Fibroblast of peridontal ligament (primary cell): ENCODE measurements around the gene CCDC102B.
A peak's percentile ranks its signal among the peaks of the same experiment; 100 is the strongest.
"Not testable (repeated sequence)": the region's sequence is repeated elsewhere in the genome, so short reads cannot be mapped to it uniquely, and the experiment has no call there.

Experiments used
- DNase-seq: peaks from one replicate; pipeline ENCODE4 v3.0.0-alpha.2; 2010; ENCODE audit errors: extremely low read depth

CCDC102B gene

DNA sequence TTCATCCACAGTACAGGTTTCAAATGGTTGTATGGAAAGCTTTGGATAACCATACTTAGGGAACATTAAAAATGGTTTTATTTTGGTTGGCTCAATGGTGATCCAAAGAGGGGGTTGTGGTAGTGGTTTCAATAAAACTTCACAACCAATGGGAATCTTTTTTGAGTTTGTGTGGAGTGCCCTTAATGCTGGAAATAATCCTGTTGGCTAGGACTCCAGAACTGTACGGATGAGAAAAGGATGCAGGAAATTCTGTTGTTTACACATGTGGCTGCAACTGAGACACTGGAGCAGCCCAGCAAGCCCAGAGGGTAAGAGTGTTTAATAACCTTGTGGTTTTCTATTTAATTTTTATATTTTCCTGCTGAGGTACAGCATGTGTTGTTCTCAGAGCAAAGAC is at the start of gene CCDC102B:
Gene CCDC102B, plus strand, starts transcription at position 210 of the 400 bp plus-strand sequence. CDS start 38,684 bp downstream, outside the sequence.
- DNase-seq, result peak; percentile 97

DNA sequence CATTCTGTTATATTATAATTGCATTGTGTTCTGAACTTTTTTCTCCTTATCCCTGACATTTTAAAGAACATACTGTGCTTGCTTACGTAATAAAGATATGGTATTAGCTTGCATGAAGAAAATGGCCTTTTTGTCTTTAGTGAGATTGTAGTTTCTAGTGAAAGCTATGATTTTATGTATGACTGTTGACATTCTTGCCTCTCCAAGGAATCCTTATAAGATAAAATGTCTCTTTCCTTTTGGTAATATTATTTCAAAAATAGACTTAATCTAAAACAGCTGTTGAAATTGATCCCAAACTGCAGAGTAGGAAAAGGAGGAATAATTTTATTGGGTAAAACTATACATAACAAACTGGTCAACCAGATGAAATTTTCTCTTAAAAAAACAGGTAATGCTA is 40.8 kb upstream of the CCDC102B start:
- DNase-seq, result peak; percentile 81

DNA sequence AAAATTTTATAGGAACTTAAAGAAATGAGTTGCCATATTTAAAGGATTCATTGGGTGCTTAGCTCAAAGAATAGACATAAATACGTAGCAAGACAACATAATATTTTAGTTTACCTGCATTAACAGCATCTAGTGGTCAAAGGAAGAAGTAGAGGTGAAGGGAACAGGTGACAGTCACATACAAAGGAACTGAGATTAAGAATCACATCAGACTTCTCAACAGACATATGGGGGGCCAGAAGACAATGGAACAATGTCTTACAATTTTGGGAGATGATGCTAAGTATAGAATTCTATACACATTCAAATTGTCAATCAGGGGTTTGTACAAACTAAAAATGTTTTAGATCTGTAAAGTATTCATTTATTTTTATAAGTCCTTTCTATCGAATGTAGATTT is 38.6 kb upstream of the CCDC102B start:
- DNase-seq, result no peak

DNA sequence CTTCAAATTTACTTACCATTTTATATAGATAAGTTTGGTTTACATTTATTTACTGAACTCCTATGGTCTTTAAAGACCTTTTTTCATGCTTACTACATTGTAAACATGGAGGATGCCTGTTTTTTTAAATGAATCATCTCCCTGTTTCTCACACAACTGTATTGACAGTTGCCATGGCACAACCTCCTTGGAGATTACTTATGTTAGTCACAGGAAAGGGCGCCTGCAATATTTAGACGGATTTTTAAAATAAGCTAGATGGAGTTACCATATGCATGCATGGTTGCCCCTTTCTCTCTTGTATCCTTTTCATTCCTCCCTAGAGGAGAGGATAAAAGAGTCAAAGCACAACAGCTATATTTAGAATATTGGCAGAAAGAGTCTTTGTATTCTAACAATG is 34.8 kb upstream of the CCDC102B start:
- peak; percentile 62 for DNase-seq

DNA sequence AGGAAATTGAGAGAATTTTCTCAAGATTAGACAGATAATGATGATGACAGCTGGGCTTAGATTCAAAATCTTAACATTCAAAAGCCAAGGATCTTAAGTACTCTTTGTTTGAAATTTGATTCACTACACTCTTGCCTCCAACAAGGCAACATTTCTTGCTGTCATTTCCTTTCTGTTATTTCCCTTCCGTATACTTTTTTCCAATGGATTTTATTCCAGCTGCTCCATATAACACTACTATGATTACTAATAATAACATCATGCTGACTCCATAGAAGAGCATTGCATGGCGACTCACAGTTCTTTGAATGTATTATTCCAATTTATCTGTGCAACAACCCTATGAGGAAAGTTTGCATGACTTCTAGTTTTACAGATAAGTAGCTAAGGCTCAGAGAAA is 33.9 kb upstream of the CCDC102B start:
- peak; percentile 52 for DNase-seq

DNA sequence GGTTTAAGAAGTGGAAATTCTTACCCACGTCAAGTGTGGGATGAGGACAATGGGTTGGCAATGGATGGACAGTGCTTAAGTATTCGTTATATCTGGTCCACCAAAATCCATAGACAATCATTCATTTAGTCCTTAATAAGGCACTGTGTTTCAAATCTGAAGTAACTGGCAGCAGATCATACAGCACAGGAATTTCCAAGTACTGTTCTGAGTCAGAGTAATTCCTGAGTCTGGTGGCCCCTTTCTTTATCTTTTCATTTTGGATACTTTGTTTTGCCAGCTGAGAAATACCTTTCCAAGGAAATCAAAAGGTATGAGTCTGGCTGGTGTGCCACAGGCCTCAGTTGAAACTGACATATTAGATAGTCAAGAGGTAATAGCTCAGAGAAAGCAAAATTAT is 31.4 kb upstream of the CCDC102B start:
- no peak for DNase-seq

DNA sequence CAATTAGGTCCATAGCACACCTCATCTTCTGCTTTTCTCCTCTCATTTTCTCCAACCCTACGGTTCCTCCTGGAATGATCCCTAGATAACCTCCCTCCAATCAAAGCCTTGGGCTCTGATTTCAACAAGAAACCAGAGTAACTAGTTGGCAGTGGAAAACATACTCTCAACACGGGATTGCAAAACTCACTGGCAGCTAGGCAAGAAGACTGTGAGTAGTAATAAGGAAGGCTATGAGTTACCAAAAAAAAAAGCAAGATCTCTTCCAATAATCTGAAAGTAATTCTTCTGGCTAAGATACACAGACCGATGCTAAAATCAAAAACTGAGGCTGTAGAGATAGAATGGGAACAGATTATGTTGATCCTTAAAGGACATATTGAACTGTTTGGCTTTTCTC is 28.4 kb upstream of the CCDC102B start:
- peak; percentile 96 for DNase-seq

DNA sequence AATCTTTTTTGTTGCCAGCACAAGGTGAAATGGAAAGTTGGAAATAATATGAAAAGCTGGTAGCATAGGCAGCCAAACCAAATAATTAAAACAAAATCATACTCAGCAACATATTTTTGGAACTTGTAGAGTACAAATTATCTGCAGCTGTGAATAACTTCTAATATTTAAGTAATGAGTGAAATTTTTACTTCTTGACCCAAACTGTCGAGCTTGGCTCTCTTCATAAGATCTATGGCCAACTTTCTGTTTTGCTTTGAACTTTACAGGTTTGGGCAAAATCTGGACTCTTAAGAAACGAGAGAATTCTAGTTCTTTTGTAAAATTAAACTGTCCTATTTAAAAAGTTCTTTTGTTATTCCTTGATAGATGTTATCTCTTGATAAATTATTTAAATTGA is 25.6 kb upstream of the CCDC102B start:
- DNase-seq, result no peak

DNA sequence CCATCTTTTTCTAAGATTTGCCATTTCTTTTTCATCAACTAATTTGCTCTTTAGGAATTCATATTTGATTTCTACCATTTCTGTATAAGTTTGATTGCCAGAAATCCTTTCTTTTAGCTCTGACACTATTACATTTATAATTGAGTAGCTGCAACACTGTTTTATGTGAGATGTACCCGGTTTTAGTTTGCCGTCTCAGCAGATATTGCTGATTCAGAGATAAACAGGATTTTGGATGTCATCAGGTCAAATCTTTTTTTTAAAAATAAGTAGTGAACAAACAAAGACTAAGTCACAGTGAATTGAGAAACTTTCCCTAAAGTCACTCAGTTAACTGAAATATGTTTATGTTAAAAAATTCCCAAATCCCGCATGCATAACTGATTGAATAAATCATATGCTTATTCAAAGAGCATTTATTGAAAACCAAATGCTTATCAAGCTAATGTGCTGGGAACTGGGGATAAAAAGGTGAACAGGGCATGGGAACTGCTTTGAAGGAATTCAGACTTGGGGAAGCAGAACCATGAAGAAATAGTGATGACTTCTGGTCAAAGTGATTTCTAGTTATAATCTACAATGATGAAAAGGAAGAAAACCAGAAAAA is 19.5 kb upstream of the CCDC102B start:
- peak; percentile 81 for DNase-seq

DNA sequence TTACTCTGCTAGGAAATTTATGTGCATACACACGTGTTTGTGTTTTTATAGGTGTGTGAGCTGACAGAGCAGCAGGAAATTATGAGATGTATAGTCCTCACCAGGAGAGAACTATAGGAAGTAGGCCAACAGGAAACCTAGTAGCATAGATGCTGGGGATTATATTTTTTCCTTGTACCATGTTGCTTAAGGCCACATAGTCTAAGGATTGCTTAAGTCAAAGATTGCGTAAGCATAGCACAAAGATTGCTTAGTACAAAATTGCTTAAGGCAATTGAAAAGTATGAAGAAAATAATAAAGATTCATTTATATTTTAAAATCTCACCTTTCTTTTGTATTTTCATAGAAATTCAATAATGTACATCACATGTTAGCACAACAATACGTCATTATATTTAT is 18.7 kb upstream of the CCDC102B start:
- peak; percentile 90 for DNase-seq

DNA sequence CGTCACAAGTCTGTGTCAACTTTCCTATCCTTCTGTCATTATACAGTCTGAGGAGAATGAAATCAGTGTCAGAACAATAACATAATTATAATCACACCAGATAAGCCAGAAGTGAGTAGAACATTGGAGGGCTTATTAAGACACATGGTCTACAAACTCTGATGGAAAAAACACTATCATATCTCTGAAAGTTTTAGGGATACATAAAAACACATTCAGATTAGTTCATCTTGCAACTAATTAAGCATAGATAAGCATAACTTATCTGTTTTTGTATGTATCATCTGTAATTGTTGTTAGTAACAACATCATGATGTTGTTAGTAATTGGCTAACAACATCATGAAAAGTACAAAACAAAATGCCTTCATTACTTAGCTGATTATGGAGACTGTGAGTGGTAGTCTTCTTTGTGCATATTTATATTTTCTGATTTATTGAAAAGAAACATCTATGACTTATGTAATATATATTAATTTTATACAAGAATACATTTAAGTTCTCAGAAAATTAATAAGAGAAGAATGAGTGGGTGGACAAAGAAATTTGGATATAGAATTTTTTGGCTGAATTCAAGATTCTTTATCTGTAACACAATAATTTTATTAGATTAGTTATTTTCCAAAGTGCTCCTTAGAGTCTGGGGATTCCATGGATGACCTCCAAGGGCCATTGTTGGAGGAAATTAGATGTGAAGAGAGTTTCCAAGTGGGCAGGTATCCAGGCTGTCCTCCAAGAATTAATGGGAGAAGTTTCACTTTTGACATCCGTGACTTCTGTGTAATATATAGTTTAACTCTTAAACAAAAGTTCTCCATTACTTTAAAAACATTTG is 16.9 kb upstream of the CCDC102B start:
- no peak for DNase-seq

DNA sequence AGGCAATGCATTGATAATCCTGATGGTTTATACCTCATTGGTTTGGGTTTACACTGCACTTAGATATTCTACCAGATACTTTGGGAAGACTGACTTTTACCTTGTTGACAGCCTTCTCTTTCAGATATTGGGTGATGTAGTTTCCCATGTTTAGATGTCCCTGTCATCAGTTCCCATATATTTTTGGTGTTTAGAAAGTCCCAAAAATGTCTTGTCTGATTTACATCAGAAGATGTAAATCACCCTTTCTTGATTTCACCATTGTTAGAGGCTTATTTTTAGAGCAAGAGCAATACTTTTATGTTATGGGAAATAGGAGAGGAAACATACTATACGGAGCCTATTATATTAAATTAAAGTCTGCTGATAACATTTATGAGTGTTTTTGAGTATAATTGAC is 14.4 kb upstream of the CCDC102B start:
- DNase-seq, result no peak

DNA sequence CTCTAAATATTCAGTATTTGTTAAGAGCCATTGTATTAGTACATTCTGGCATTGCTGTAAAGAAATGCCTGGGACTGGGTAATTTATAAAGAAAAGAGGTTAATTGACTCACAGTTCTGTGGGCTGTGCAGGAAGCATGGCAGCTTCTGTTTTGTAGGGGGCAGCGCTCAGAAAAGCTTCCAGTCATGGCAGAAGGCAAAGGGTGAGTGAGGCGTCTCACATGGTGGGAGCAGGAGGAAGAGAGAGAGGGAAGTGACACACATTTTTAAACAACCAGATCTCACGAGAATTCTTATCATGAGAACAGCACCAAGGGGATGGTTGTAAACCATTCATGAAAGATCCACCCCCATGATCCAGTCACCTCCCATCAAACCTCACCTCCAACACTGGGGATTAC is 13.8 kb upstream of the CCDC102B start:
- no peak for DNase-seq

DNA sequence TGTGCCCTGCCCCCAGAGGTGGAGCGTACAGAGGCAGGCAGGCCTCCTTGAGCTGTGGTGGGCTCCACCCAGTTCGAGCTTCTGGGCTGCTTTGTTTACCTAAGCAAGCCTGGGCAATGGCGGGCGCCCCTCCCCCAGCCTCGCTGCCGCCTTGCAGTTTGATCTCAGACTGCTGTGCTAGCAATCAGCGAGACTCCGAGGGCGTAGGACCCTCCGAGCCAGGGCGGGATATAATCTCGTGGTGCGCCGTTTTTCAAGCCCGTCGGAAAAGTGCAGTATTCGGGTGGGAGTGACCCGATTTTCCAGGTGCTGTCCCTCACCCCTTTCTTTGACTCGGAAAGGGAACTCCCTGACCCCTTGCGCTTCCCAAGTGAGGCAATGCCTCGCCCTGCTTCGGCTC is 7.6 kb upstream of the CCDC102B start:
- not testable (repeated sequence) for DNase-seq

DNA sequence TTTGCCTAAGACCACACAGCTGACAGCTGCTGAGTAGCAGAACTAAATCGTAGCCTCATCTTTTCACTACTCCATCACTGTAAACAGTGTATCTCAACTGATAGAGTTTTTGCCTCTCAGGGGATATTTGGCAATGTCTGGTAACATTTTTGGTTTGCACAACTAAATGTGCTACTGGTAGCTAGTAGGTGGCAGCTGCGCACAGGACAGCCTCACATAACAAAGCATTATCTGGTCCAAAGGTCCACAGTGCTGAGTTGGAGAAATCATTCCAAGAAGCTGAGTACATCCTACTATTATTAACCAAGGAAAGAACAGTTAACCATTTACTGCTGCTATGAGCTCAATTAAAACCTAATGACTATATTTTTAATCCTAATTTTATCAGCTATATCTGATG is 6.1 kb upstream of the CCDC102B start:
- no peak for DNase-seq

DNA sequence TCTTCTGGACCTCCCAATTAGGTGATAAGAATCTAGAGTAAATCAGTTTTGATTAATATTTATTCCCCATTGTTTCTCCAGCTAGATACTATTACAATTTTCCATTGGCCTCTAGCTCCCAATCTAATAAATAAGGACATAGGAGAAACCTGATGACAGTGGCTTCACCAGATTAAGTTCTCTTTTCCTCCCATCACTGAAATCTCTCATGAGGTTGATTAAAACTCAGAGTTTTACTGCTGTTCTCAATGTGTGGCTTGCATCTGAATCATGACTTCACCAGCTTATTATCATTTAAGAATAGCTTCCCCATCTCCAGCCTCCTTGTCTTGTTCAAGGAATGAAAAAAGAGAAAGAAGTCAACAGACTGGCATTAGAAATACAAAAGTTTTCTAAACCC is 3.9 kb upstream of the CCDC102B start:
- DNase-seq, result no peak

DNA sequence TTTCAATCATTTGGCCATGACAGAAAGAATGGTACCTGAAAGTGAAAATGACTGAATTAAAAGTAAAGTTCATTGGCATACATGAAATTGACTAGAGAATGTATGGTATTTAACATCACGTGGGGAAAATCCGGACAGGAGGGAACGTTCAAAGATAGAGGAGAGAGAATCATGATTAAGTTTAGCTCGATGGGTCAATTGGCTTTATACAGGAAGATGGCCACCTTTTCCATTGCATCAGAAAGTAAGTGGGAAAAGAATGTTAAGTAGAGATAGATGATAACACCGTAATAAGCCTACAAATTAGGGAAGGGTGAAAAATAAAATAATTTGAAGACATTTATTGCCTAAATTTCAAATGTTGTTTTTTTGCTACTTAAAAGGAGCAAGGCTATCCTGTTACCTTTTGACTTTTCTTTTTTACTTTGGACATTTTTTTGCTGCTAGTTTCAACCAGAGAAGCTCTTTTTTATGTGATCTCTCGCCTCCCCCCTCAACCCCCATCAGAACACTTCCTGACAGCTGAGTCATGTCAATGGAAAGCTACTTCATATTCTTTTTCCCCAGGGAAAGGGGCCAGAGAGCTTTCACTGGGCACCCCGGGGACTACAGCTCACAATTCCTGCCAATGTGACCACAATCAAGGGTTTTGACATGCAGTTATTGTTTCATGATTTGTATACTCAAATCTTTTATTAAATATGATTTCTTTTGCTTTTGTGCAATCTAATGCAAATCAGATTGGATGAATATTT is 767 bp upstream of the CCDC102B start:
- DNase-seq, result peak; percentile 91

DNA sequence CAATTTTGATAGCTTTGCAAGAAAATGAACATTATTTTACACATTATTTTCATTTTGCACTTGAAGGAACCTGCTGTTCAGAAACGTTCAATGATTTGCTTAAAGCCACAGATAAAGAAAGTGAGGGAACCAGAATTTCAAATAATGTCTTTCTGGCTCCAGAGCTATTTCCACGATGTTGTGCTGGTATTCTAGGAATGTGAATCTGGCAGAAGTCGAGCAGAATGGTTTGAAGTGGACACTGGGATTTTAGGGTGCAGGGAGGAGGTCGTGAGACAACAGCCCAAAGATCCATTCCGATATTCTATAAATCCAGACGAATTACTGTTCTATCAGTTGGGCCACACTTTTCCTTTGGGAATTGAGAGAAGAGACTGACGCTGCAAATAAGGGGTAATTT is 2.2 kb downstream of the CCDC102B start:
- DNase-seq, result no peak

DNA sequence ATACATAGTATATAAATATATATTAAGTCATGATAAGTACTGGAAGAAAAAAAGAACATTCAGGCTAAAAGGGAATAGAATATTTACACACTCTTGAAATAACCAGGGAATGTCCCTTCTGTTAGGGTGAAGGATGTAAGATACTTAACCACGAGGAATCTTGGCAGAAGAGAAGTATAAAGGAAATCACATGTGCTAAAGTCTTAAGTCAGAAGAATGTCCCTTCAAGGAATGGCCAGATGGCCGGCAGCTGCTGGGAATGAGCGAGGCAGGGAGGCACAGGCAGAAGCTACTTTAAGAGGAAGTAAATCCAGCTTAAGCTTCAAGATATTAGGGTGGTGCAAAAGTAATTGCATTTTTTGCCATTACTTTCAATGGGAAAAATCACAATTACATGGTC is 5.5 kb downstream of the CCDC102B start:
- DNase-seq, result peak; percentile 94

DNA sequence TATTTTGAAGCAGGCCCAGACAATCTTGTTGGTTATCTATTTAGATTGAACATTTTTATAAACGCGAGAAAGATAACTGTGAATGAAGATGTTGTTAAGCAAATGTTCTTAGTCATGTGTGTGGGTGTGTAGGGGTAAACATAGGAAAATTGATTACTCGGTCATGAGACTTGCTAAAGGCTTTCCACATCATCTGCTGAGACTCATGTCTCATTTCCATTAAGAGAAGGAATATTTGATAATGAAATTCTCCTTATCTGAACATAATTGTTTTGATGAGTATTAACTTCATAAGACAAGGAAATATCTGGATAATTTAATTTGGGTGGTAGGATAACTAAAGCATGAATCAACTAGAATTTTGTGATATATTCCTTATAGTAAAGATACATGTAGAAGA is 19.7 kb downstream of the CCDC102B start:
- no peak for DNase-seq

DNA sequence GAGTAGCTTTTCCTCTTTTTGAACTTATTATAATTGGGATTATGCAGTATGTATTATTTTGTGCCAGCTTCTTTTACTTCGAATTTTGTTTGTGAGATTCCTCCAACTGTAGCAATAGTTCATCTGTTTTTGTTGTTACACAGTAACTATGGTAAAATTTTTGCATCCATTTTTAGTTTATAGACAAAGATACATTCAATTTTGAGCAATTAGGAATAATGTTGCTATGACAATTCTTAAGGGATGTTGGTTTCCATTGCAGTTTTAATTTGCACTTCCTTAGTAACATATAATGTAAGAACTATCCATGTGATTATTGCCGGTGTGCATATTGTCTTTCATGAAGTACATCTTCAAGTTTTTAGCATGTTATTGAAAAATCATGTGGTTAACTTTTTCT is 20.7 kb downstream of the CCDC102B start:
- DNase-seq, result no peak

DNA sequence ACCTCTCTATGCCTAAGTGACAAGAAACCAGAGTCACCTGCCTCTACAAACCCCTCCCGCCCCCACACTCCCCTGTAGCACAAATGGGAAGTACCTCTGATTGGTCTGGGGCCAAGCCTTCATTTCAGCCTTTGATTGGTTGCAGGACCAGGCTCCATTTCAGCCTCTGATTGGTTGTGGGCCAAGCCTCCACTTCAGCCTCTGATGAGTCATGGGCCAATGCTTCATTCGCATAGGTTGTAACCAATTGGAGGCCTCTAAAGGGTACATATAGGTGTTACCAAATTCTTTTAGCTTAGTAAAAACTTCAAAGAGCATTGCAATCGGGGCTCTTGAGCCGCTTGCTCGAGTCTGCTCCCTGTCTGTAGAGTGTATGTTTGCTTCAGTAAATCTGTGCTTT is 25.0 kb downstream of the CCDC102B start:
- no peak for DNase-seq

DNA sequence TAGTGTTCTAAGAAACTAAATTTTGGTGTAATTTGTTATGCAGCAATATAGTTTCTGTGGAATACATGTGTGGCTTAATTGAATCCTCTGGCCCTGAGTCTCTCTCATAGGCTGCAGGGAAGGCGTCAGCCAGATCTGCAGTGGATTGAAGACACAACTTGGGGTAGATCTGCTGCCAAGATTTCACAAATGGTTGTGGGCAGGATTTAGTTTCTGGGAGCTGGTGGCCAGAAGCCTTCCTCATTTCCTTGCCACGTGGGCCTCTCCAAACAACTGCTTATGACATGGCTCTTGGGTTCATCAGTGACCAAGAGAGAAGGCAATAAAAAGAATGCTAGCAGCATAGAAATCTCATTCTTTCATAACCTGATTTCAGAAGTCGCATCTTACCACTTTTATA is 28.2 kb downstream of the CCDC102B start:
- DNase-seq, result peak; percentile 53
